Measurements from ENCODE around the gene BLMH.

- TF ChIP-seq POLR2A (IDR thresholded peaks at IDR 0.05) (no peak), CTCF (IDR thresholded peaks at IDR 0.05) (no peak)
These were observed 42.3 kb downstream of the BLMH start for GRCh38 chr17:30249460-30249859.

Data from transverse colon (tissue), 3 donors.